Measurements from ENCODE around the gene LRRC3. TPM values are rescaled to one million over a fixed set of nuclear protein-coding genes. Genes with fewer than 3 reads are reported as not detected.

LRRC3 gene
- total and polyA plus RNA-seq, 2 donors (not counting 3 experiments of a cell fraction or from before 2014, with no cell fraction given): 4.8 to 4.9 TPM

DNA sequence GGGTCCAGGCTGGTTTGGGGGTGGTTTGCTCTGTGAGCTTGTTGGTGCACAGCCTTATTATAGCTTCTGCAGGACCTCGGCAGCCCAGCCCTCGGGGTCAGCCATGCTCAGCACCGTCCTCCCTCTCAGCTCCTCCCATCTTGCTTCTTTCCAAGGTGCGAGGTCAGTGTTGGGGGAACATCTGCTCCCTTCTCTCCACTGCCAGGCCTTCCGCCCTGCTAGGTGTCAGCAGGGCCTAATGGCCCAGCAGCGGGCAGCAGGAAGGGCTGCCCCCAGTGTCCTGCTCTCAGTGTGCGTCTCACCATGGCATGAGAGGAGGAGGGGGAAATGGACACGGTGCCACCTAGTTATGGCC, 36.5 kb upstream of the LRRC3 start:
- no peak for FAIRE-seq
- no TSS peak for BruUV-seq (replicated peaks)

More for the DNA sequence above, 36.5 kb upstream of the LRRC3 start:
- Histone ChIP-seq H3K4me1 (ENCODE audit: control insufficient read depth, extremely low read depth, insufficient read depth, low read length) (no peaks in the 10 kb centered on the region), H4K20me1 (replicated peaks; ENCODE audit: control insufficient read depth, extremely low read depth, insufficient read depth, low read length) (no peaks in the 10 kb centered on the region), H3K27me3 (ENCODE audit: control insufficient read depth in 2 of 2, insufficient read depth in 2 of 2, low read length in 2 of 2) (no peaks in the 10 kb centered on the region), H3K4me3 (replicated peaks in 1 of 3; ENCODE audit: insufficient read depth in 1 of 3, low read depth in 1 of 3, low read length in 3 of 3) (no peak overlapping the region), H3K4me2 (ENCODE audit: insufficient read depth, low read length) (no peak overlapping the region), H3K27ac (ENCODE audit: insufficient read depth, low read depth, low read length) (no peak overlapping the region), H3K9me1 (replicated peaks; ENCODE audit: control insufficient read depth, extremely low read depth, insufficient read depth, low read length) (no peaks in the 10 kb centered on the region), H3K9me3 (replicated peaks; ENCODE audit: control insufficient read depth, insufficient read depth, low read length) (no peaks in the 10 kb centered on the region), H3K9ac (replicated peaks; ENCODE audit: extremely low read depth, insufficient read depth, low read length) (no peak overlapping the region), H2AFZ (ENCODE audit: low read depth, low read length) (no peak overlapping the region), H3K36me3 (ENCODE audit: control insufficient read depth in 2 of 2, extremely low read depth in 1 of 2, insufficient read depth in 2 of 2, low read length in 2 of 2) (no peaks in the 10 kb centered on the region), H3K79me2 (ENCODE audit: control insufficient read depth, insufficient read depth, low read length) (no peaks in the 10 kb centered on the region)
- intact Hi-C loops (cut with micrococcal nuclease) (no loop called here), dilution Hi-C loops (cut with MboI; ENCODE audit: extremely low pct_ligation_motif_present, low sequenced_read_pairs) (no loop called here)
- DNase-seq (ENCODE audit: low read depth, low spot score): no peak
- ChIA-PET CTCF (no interaction called here), POLR2A (no interaction called here)
- TF ChIP-seq, protein P1, sequence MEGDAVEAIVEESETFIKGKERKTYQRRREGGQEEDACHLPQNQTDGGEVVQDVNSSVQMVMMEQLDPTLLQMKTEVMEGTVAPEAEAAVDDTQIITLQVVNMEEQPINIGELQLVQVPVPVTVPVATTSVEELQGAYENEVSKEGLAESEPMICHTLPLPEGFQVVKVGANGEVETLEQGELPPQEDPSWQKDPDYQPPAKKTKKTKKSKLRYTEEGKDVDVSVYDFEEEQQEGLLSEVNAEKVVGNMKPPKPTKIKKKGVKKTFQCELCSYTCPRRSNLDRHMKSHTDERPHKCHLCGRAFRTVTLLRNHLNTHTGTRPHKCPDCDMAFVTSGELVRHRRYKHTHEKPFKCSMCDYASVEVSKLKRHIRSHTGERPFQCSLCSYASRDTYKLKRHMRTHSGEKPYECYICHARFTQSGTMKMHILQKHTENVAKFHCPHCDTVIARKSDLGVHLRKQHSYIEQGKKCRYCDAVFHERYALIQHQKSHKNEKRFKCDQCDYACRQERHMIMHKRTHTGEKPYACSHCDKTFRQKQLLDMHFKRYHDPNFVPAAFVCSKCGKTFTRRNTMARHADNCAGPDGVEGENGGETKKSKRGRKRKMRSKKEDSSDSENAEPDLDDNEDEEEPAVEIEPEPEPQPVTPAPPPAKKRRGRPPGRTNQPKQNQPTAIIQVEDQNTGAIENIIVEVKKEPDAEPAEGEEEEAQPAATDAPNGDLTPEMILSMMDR (IDR thresholded peaks at IDR 0.05; ENCODE audit: extremely low read depth in 1 of 2, insufficient read depth in 1 of 2, low read depth in 1 of 2, low read length in 2 of 2): no peak
- TF ChIP-seq FOS (IDR thresholded peaks at IDR 0.05; ENCODE audit: borderline replicate concordance, insufficient read depth, low read length): no peak
- TF ChIP-seq MYC (IDR thresholded peaks at IDR 0.05; ENCODE audit: low read depth, low read length): no peak
- no peak for TF ChIP-seq GATA2 (IDR thresholded peaks at IDR 0.05; ENCODE audit: insufficient read depth, insufficient read length, low read depth, low read length)
- no peak for TF ChIP-seq JUN (IDR thresholded peaks at IDR 0.05; ENCODE audit: borderline replicate concordance, insufficient read depth, insufficient read length, low read depth)
- no peak for TF ChIP-seq POLR2AphosphoS5 (IDR thresholded peaks at IDR 0.05; ENCODE audit: insufficient read depth, low read depth, low read length)
- TF ChIP-seq, protein P2, sequence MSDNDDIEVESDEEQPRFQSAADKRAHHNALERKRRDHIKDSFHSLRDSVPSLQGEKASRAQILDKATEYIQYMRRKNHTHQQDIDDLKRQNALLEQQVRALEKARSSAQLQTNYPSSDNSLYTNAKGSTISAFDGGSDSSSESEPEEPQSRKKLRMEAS (IDR thresholded peaks at IDR 0.05; ENCODE audit: insufficient read depth, insufficient read length): no peak
- TF ChIP-seq EZH2 (IDR thresholded peaks at IDR 0.05; ENCODE audit: borderline replicate concordance, low read depth, low read length, severe bottlenecking): no peak

Data from endothelial cell of umbilical vein (primary cell).